Breast epithelium (tissue), 3 donors: ENCODE data around the gene GCH1.

Experiments
- POLR2A ChIP-seq: fragments of 450-650 bp; IDR thresholded peaks from one replicate; pipeline ENCODE4 v1.6.1; 2016; ENCODE audit warnings: antibody characterized with exemption, mild to moderate bottlenecking, moderate library complexity
- POLR2AphosphoS5 ChIP-seq, 3 donors: sonication (generic); formaldehyde crosslinking; IDR thresholded peaks; one replicate each; pipeline ENCODE4 v1.6.1; 2017; ENCODE audit warnings: antibody characterized with exemption in 3 of 3
- TF ChIP-seq, protein P1 (sequence below), 3 donors: fragments of 450-650 bp; IDR thresholded peaks; one replicate each; pipeline ENCODE4 v1.5.1; 2016 to 2017; ENCODE audit warnings: antibody characterized with exemption in 3 of 3, mild to moderate bottlenecking in 3 of 3, moderate library complexity in 3 of 3

DNA sequence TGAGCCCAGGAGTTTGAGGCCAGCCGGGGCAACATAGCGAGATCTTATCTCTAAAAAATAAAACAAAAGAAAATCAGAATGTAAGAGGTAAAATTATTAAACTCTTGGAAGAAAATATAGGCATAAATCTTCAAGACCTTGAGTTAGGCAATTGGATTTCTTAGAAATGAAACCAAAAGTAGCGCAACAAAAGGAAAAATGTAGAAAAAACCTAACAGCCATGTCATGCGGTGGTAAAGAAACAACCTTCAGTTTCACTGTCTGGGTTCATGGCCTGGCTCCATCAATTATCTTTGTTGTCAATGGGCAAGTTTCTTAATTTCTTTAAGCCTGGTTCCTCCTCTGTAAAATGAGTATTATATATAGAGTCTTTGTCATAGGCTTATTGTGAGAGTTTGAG is 5.6 kb upstream of the GCH1 start:
- TF ChIP-seq, protein P1, sequence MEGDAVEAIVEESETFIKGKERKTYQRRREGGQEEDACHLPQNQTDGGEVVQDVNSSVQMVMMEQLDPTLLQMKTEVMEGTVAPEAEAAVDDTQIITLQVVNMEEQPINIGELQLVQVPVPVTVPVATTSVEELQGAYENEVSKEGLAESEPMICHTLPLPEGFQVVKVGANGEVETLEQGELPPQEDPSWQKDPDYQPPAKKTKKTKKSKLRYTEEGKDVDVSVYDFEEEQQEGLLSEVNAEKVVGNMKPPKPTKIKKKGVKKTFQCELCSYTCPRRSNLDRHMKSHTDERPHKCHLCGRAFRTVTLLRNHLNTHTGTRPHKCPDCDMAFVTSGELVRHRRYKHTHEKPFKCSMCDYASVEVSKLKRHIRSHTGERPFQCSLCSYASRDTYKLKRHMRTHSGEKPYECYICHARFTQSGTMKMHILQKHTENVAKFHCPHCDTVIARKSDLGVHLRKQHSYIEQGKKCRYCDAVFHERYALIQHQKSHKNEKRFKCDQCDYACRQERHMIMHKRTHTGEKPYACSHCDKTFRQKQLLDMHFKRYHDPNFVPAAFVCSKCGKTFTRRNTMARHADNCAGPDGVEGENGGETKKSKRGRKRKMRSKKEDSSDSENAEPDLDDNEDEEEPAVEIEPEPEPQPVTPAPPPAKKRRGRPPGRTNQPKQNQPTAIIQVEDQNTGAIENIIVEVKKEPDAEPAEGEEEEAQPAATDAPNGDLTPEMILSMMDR (IDR thresholded peaks at IDR 0.05): no peak
- TF ChIP-seq POLR2AphosphoS5 (IDR thresholded peaks at IDR 0.05) (no peak), POLR2A (no peak)
